ENCODE measurements around the gene UBTF. TPM values are rescaled to one million over a fixed set of nuclear protein-coding genes. Genes with fewer than 3 reads are reported as not detected.

UBTF gene
- total RNA-seq, 4 donors from 2014 or later, result 36.2 to 64.3 (median 46.0) TPM

DNA sequence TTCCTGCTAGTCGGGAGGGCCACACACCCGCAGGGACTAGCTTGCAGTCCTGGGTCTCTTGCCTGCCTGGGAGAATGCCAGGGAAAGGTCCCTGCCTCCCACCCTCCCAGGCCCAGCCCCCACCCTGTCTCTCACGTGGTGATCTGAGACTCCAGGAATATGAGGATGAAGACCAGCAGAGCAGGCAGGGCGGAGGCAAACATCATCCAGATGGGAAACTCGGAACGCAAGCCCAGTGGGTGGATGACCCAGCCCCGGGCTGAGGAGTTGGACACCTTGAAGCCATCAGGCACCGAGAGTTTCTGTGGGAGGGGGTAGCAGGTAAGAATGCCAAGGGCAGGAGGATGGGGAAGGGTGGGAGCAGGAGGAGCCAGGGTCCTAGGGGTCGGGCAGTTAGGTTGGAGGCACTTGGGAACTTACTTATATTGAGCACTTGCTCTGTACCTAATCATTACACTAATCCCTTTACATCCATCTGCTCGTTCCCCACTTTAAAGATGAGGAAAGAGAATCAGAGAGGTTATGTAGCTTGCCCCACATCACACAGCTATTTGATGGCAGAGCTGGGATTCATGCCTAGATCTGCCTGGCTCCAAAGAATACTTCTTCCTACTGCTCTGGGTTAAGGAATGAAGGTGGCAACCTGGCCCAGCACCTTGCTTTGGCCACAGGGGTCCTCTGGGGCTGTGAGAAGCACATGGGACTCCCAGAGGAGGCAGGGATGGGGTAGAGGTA, 35.1 kb upstream of the UBTF start:
- no peaks in the 10 kb centered on the region for H3K9me3 ChIP-seq
- in situ Hi-C loops (cut with MboI; ENCODE audit: low sequenced_read_pairs in 4 of 4), result no loop called here
- no peaks in the 10 kb centered on the region for H3K36me3 ChIP-seq
- ATAC-seq, result no peak
- TF ChIP-seq POLR2A (IDR thresholded peaks at IDR 0.05), result no peak
- no peak for TF ChIP-seq CTCF (IDR thresholded peaks at IDR 0.05 in 4 of 5, conservative IDR thresholded peaks at IDR 0.05 in 1 of 5)
- DNase-seq, result no peak
- no peaks in the 10 kb centered on the region for H3K4me1 ChIP-seq
- intact Hi-C loops (cut with DNase I; ENCODE audit: low total_unique reads), result no loop called here
- H3K27me3 ChIP-seq, result no peaks in the 10 kb centered on the region
- no peak overlapping the region for H3K27ac ChIP-seq
- H3K4me3 ChIP-seq, result no peak overlapping the region

DNA sequence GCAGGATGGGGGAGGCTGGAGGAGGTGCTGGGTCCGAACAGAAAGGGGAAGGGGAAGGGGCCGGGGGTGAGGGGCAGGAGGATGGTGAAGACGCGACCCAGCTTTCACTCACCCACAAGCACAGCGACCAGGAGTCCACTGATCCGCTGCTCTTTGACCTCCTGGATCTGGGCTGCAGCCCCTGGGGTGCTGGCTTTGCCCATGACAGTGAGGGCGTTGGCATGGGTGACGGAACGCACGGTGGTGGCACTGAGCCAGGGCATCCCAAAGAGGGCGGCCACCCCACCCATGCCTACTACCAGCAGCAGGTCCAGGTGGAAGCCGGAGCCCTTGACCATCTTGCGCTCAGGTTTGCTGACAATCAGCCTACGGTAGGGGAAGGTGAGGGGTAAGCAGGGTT, 33.5 kb upstream of the UBTF start:
- Histone ChIP-seq H3K27me3 (no peaks in the 10 kb centered on the region), H3K27ac (no peak overlapping the region), H3K9me3 (no peaks in the 10 kb centered on the region), H3K4me3 (no peak overlapping the region), H3K4me1 (peaks cover 0 to 5% of the 10 kb centered on the region in 2 donors), H3K36me3 (no peaks in the 10 kb centered on the region)
- ATAC-seq (no peak), DNase-seq (no peak)
- TF ChIP-seq POLR2A (IDR thresholded peaks at IDR 0.05) (no peak), CTCF (IDR thresholded peaks at IDR 0.05 in 4 of 5, conservative IDR thresholded peaks at IDR 0.05 in 1 of 5) (no peak)
- intact Hi-C loops (cut with DNase I; ENCODE audit: low total_unique reads) (no loop called here), in situ Hi-C loops (cut with MboI; ENCODE audit: low sequenced_read_pairs in 4 of 4) (no loop called here)

GRCh38 chr17:44251062-44251461, 31.6 kb upstream of the UBTF start:
- Histone ChIP-seq H3K4me1 (peaks cover 15 to 23% of the 10 kb centered on the region in 2 donors), H3K36me3 (no peaks in the 10 kb centered on the region), H3K4me3 (no peak overlapping the region), H3K27ac (no peak overlapping the region), H3K27me3 (no peaks in the 10 kb centered on the region), H3K9me3 (no peaks in the 10 kb centered on the region)
- DNase-seq (no peak), ATAC-seq (no peak)
- intact Hi-C loops (cut with DNase I; ENCODE audit: low total_unique reads) (no loop called here), in situ Hi-C loops (cut with MboI; ENCODE audit: low sequenced_read_pairs in 4 of 4) (no loop called here)
- TF ChIP-seq CTCF (IDR thresholded peaks at IDR 0.05 in 4 of 5, conservative IDR thresholded peaks at IDR 0.05 in 1 of 5) (no peak), POLR2A (IDR thresholded peaks at IDR 0.05) (no peak)

DNA sequence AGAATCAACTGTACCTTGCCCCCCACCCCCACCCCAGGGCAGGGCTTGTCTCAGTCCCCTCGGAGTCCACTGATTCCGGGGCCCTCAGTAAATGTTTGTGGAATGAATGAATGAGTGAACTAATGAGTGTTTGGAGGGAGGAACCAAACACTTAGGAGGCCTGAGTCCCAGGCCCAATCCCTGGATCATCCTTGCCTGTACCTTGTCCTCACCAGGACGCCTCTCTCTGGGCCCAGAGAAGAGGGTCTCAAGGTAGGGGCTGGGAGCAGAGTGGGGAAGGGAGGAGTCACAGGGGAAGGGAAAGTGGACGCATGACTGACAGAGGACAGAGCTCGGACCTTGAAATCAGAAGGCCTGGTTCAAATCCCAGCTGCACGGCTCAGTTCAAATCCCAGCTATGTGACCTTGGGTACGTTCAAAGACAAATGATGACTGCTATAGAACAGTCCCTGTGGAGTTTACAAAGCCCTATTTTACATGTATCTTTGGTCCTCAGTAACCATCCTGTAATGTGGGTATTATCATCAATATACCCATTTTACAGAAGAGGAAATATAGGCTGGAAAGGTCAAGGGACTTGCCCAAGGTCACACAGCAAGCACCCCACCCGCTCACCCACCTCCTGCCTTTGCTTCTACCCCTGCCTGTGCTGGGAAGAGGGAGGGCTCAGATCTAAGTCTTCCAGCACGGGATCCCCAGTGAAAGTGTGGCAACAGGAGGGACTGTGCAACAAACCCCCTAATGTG, 30.2 kb upstream of the UBTF start:
- in situ Hi-C loops (cut with MboI; ENCODE audit: low sequenced_read_pairs in 4 of 4), result loop anchor here in 1 of 4 donors (25.0 kb wide), 1 partner anchor 263 kb away; the partner anchor contains the start of gene GPATCH8
- Histone ChIP-seq H3K36me3 (no peaks in the 10 kb centered on the region), H3K27me3 (no peaks in the 10 kb centered on the region), H3K9me3 (no peaks in the 10 kb centered on the region), H3K27ac (no peak overlapping the region), H3K4me3 (no peak overlapping the region), H3K4me1 (peaks cover 22 to 28% of the 10 kb centered on the region in 2 donors)
- ATAC-seq (no peak), DNase-seq (no peak)
- TF ChIP-seq CTCF (IDR thresholded peaks at IDR 0.05 in 4 of 5, conservative IDR thresholded peaks at IDR 0.05 in 1 of 5) (no peak), POLR2A (IDR thresholded peaks at IDR 0.05) (no peak)
- intact Hi-C loops (cut with DNase I; ENCODE audit: low total_unique reads), result no loop called here

Measured in gastrocnemius medialis (tissue), 4 donors.